HL-60/S4 treated with phorbol 12-myristate 13-acetate at 8.2 ng/mL for 4 days and 3 days (cell line): Measurements from ENCODE around the gene MSMO1.
"Not testable (repeated sequence)": the region's sequence is repeated elsewhere in the genome, so short reads cannot be mapped to it uniquely, and the experiment has no call there.

Experiments used
- in situ Hi-C: fragments of 300-500 bp; cut with MboI; formaldehyde crosslinking; loops from 2 replicates; pipeline ENCODE4 v1.15.0; 2022; ENCODE audit warnings: low sequenced_read_pairs

Gene MSMO1

DNA sequence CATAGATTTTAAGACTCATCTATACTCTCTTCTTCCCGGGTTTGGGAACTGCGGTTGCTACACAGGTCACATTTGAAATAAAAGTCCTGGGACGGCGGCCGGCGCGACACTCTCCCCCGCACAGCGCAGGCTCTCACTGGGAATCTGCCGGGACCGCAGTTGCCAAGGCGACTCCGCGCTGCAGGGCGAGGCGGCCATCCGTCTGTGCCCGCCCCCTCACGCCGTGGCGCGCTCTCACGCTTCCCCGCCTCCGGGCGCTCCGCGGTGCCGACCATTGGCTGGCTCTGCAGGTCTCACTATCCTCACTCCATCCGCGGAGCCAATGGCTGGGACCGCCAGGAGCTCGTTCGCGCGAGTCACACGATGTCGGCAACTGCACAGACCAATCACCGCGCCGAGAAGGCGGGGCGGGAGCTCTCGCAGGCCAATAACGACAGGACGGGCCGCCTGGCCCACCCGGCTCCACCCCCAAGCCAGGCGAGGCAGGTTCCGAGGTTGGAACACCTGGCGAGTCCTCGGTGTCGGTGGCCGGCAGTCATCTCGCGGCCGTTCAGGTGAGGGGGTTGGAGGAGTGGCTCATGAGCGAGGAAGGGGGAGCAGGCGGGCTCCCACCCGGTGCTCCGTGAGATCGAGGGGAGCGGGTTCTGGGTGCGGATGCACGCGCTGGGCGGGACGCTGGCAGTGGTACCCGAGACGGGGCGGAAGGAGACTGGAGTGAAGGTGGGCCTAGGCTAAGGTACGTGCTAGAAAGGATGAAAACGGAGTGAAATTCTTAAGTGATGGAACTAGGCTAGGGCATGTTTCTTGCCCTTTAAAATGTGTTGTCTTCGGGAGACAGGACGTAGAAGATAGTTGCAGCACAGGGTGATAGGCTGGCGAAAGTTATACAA lies at the start of gene MSMO1:
TSS of gene MSMO1 (plus strand) at position 459 of the 890 bp plus-strand sequence. CDS start 5,702 bp downstream, outside the sequence.
- in situ Hi-C loops = loop anchor here (25.0 kb wide), 1 partner anchor 190 kb away; no protein-coding TSS in a partner anchor

DNA sequence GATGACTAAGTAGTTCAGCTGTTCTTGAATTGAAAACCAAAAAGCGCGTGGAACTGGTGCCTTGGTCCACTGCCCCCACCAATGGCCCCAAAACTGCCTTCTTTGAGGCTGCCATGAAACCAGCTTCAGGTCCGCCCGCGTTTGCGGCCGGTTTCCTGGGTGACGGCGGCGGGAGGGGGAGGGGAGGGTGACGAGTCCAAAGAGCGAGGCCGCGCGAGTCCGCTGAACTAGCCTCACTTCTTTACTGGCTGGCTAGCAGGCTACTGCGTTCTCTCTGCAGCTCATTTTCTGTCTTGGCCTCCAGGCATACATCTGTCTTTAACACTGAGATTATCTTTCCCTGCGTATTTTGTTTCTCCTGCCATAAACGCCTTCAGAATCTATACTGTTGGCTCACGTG lies 47.9 kb upstream of the MSMO1 start:
- in situ Hi-C loops = not testable (repeated sequence)

DNA sequence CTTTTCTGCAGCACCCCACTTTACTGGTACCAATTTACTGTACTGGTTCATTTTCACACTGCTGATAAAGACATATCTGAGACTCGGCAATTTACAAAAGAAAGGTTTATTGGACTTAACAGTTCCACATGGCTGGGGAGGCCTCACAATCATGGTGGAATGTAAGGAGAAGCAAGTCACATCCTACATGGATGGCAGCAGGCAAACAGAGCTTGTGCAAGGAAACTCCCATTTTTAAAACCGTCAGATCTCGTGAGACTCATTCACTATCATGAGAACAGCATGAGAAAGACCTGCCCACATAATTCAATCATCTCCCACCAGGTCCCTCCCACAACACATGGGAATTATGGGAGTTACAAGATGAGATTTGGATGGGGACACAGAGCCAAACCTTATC lies 42.8 kb upstream of the MSMO1 start:
- in situ Hi-C loops = not testable (repeated sequence)

DNA sequence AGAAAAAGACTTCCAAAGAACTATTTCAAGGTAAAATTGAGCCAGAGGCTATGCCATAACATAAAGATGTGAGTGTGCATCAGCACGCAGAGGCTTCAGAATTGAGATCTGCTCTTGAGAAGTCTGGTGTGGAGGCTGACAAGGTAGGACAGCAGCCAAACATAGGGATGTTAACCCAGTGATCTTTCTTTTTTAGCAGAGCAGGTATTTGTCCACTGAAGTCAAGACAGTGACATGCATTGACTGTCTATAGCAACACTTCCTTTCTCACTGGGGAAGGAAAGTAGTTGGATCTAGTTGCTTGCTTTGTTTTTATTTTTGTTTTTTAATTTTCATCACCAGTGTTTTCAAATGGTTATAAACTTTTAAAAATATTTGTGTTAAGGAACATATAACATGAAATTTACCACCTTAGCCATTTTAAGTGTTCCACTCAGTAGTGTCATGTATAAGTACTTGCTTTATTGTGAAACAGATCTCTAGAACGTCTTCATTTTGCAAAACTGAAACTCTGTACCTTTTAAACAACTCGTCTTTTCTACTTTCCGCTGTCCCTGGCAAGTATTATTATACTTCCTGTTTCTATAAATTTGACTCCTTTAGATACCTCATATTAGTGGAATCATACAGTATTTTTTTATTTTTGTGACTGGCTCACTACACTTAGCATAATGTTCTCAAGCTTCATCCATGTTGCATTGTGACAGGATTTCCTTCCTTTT lies 40.7 kb upstream of the MSMO1 start:
- in situ Hi-C loops = not testable (repeated sequence)

DNA sequence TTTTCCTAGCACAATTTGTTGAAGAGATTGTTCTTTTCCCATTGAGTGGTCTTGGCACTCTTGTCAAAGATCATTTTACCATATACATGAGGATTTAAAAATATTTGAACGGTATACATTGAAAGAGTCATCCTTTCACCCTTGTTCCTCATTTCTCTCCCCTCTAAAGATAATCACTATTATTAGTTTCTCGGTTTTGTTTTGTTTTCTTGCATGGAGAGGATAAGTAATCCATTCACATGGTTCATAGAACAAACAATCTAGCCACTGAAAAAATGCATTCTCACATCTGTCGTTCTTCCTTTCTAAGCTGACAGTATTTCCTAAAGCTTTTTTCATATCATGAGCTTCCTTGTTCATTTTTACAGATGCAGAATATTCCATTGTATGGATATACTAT lies 39.2 kb upstream of the MSMO1 start:
- in situ Hi-C loops = no loop called here

DNA sequence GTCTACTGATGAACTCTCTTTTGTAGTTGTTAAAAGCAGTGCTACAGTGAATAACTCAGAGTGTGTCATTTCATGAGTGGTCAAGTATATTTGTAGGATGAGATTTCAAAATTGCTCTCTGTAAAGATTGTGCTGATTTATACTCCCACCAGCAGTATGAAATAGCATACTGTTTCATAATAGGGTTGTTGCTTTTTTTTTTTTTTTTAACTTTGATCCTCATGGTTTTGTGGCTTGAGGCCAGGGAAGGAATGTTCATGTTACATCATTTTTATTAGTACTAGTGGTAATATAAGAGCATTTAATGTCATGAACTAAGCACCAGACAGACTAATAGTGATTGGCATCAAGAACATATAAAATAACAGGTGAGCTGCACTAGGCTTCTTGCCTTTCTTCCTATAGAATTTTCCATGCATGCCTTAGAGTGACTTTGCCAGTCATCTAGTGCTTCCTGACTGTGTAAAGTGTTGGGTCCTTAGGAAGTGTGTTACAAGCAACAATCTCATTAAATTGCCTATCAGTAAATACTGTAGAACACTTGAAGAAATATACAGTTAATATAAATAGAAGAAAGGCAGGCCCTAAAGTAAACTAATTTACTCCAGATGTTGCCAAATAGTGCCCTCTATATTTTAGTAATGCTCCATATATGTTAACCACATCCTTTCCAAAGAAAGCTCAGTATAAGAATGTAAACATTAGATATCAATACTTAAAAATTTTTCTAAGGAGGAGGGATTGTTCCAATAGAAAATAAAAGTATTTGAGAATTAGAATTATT lies 38.6 kb upstream of the MSMO1 start:
- in situ Hi-C loops = no loop called here

DNA sequence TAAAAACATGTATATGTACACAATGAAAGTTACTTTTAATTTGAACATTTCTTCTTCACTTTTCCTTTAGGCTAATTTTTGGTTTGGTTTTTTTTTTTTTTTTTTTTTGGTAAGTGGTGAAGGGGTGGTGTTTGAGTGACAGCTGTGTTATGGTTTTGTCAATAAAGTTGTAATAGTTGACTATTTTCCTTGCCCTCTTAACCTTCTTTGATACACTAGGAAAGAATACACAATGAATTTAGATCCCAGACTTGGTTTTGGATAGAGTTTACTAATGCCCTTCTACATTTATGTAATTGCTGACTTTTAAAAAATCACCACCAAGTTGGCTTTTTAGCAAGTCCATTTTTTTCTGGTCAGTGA lies 38.1 kb upstream of the MSMO1 start:
- in situ Hi-C loops = no loop called here

DNA sequence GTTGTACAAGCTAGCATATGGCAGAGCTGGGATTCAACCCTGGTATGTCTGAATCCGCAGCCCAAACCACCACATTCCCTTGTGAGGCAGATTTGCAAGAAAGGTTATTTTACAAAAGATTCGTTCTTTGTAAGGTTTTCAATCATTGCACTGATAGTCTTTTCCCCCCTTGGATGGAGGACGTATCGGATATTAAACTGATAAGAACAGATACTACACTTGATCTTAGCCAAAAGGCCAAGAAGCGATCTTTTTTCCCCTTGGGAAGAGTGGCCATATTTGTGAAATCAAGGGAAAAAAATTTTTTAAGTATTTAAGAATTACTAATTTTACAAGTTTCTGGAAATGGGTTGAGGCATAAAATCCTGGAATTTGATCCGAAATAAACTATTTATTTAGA lies 34.4 kb upstream of the MSMO1 start:
- in situ Hi-C loops = no loop called here

DNA sequence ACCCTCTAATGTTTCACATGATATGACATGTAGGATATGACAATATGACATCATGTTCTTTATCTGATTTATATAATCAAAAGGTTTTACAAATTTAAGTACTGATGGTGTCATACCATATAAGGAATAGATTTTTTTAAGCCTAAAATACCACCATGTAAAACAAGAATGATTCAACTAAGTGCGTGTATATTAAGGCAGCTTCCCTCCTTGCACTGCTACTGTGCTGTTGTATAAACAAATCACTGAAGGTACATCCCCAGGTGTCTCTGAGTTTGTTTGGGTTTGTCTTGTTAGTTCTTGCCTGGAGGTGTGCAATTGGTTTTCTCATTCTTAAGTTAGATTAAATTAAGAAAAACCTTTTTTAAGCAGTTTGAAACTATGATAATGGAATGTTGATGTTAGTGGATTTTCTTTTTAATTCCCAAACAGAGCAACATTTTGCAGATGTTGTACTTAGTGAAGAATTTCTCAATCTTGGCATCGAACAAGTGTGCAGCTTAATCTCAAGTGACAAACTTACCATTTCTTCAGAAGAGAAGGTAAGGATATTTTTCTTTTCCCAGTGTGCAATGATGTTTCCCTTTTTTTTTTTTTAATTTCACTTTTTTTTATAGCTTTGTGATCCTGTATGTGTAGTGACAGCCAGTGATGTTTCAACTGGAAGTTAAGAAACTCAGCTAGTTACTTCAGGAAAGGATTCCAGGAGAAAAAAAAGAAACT lies 33.4 kb upstream of the MSMO1 start:
- in situ Hi-C loops = no loop called here

DNA sequence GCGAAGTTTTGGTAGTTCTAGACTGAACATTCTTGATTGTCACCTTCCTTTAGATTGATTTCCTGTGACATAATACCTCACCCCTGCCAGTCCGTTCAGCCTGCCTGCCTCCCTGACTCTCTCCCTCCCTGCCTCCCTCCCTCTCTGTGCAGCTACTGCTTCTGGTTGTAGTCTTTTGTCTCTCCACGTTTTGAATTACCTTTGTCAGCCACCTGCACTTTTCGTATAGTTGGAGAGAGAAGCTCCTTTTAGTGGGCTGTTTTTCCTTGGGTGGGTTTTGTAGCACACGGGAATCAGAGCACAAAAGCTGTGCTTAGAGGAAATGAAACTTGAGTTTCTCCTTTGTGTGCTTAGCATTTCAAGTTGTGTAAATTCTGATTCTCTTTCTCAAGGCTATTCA lies 32.6 kb upstream of the MSMO1 start:
- in situ Hi-C loops = no loop called here

DNA sequence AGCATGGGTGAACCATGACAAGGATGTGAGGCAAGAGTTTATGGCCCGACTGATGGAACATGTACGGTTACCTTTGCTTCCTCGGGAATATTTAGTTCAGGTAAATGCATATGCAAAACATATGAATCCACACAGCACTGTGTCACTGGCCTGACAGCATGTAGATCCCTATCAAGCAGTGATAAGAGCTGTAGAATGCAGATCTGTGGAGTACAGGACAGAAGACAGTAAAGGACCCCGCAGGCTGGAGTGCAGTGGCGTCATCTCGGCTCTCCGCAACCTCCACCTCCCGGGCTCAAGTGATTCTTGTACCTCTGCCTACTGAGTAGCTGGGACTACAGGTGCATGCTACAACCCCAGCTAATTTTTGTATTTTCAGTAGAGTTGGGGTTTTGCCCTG lies 29.8 kb upstream of the MSMO1 start:
- in situ Hi-C loops = no loop called here

DNA sequence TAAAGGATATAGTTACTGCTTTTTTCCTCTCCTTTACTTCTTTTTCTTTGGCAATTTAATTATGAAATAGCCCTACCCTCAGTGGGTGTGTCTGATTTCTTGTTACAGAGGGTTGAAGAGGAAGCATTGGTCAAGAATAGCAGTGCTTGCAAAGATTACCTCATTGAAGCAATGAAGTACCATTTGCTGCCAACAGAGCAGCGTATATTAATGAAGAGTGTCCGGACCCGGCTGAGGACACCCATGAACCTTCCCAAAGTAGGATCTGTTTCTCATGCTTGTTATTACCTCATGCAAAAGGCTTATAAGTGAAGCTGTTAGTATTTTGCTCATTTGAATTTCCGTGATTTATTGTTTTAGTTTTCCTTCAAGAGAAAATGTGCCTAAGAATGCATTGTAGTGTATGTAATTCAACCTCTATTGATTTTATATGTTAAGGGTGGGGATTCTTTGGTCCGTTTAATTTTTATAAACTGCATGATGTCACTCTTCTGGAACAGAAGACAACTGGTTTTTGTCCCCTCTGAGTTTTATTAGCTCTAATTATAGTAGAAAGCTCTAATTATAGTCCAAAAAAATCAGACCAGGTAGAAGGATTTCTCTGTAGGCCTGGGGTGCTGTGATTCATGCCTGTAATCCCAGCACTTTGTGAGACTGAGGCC lies 27.9 kb upstream of the MSMO1 start:
- in situ Hi-C loops = no loop called here

DNA sequence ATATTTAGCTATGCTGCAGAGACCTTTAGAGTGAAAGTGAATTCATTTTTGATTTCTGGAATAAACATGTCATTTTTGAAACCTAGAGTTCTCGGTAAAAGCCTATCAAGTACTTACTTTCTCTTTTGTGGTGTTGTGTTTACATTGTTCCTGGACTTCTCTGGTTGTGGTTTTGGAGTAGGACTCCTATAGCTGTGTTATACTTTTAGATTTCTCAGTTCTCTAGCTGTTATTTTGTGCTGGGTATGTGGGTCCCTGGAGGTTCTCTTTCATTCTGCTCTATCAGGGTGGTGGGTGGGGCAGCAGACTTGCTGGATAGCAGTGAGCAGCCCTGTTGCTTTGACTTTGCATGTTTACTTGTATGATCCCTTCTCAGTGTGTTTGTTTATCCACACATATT lies 25.6 kb upstream of the MSMO1 start:
- in situ Hi-C loops = no loop called here

DNA sequence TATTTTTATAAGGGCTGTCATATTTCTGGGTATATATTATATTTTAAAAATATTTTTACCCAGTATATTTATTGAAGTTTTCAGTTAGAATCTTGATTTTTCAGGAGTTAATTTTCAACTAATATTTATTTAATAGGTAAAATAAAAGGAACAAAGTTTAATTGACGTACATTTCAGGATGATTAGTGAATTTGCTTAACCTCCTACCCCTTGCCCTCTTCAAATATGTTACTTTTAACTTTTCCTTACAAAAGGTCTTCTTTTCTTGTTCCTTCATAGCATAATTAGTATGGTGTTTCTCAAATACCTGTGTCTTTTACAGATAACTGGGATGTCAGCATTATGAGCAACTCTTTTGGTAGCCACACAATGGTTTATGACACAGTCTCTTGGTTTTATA lies 24.8 kb upstream of the MSMO1 start:
- in situ Hi-C loops = no loop called here

DNA sequence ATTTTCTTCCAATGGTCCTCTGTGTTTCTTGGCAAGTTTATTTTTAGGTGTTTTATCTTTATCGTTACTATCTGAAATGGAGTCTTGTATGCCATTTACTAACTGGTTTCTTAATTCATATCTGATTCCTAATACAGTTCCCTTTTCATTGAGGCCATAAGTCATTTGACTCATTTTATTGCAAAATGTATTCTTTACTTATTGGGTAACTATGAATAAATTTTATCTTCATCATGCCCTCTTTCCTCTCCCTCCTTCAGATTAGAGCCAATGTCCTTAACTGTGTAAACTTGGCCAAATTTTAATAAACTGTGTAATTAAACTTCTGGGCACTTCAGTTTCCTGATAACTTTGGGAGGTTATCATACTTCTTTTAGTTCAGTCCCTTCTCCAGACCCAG lies 19.3 kb upstream of the MSMO1 start:
- in situ Hi-C loops = no loop called here

DNA sequence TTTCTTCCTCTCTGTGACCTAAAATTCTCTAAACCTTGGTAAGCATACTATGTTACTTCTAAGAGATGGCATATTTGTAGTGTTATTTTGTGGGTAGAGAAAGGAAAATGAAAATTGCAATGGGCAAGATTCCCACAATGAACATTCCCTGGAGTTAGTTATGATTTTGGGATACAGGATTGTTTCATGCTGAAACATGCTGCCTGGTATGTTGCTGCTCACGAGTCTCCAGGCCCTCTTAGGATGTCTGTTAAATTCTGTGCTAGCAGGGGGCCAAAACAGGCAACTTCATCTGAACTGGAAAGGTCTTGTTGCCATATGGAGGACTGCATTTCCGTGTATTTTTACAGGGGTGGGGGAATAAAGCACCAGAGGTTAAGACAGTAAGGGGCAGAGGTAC lies 18.9 kb upstream of the MSMO1 start:
- in situ Hi-C loops = no loop called here

DNA sequence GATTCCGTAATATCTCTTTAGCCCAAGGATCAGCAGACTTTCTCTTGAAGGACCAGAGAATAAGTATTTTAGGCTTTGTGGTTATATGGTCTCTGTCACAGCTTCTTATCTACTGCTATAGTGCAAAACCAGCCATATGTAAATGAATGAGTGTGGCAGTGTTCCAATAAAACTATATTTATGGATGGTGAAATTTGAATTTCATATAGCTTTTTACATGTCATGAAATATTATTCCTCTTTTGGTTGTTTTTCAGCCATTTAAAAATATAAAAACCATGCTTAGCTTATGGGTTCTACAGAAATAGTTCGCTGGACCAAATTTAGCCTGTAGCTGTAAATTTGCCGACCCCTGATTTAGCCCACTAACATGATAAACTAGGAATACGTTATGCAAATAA lies 18.0 kb upstream of the MSMO1 start:
- in situ Hi-C loops = no loop called here

DNA sequence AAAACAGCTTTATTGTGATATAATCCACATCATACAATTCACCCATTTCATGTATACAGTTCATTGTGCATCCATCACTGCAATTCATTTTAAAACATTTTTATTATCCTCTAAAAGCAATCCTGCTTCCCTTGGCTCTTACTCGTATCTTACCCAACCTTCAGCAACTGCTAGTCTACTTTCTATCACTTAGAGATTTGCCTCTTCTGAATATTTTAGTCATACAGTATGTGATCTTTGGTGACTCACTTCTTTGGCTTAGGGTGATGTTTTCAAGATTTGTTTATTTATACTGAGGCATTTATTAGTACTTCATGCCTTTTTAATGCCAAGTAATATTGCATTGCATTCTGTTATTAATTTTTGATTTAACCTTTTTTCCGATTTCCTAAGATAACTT lies 15.0 kb upstream of the MSMO1 start:
- in situ Hi-C loops = no loop called here

DNA sequence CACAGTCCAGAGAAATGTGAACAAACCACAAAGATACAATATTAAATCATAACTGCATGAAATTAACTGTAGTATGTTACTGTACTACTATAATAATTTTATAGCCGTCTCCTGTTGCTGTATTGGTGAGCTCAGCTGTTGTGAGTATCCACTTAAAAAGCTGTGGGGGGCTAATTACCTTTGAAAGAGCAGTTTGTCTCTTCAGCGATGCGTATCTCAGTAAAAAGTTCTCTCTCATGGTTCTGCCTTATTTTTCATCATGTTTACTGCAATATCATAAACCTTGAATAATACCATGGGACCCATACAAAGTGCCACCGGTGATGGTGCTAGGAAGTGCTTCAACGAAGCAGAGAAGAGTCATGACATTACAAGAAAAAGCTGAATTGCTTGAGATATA lies 8.4 kb upstream of the MSMO1 start:
- in situ Hi-C loops = no loop called here

DNA sequence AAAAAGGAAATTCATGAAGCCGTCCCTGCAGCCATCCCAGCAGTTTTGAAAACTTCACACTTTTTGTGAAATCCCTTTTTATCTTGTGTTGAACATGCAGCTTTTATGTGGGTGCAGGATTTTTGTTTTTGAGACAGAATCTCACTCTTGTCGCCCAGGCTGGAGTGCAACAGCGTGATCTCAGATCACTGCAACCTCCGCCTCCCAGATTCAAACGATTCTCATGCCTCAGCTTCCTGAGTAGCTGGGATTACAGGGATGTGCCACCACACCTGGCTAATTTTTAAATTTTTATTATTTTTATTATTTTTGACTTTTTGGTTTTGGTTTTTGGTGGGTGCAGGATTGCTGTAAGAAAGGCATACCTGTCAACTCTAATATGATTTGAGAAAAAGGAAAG lies 8.0 kb upstream of the MSMO1 start:
- in situ Hi-C loops = no loop called here
